ENCODE measurements around the gene MUC22.
"Not testable (repeated sequence)": the region's sequence is repeated elsewhere in the genome, so short reads cannot be mapped to it uniquely, and the experiment has no call there.

Gene MUC22

DNA sequence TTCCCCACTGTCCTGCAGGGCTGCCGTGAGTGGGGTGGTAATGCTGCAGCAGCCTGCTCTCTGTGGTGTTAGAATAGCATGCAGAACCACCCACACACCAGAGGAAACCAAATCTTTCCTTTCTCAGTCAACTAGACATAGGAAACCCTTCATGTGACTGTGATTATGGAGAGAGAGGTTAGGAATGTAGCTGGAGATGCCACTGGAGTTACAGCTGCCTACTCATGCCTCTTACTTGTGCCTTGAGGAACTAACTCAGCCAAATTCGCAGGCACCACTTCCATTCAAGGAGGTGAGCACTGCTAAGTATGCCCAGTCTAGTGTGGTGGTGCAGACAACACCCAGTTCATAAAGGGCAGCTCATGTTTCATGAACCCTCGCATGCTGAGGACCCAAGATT, 27.4 kb downstream of the MUC22 start:
- DNase-seq (ENCODE audit: low read depth in 2 of 2): no peak

DNA sequence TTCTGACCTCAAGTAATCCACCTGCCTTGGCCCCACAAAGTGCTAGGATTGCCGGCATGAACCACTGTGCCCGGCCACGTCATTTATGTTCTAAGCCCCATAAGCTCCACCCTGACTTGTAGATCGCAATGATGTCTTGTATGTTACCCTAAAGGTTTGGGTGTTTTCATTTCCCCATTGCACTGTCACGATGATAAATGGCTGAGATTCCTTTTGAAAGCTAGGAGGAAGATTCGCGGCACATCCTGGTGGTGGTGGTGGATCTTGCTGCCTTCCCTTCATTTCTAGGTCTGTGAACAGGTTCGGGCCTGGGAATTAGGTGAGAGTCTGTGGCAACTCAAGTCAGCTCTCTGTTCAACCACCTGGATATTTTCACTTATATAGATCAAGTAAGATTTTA, 28.3 kb downstream of the MUC22 start:
- no peak for DNase-seq (ENCODE audit: low read depth in 2 of 2)

DNA sequence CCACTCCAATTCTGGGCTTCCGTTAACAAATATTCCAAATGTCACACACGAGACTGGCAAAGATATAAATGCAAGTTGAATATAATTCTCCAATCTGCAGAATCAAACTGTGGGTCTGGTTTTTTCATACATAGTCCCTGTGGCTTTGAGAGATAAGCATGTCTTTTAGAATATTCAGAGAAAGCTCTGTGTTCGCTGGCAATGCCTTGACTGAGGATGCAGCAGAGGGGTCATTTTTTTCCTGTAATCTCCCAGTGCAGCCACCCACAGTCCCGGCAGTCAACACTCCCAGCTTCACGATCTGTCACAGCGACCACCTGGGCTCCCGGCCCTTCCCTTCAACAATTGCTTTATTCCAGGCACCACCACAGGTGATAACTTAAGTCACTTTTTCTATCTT, 30.5 kb downstream of the MUC22 start:
- no peak for DNase-seq (ENCODE audit: low read depth in 2 of 2)

DNA sequence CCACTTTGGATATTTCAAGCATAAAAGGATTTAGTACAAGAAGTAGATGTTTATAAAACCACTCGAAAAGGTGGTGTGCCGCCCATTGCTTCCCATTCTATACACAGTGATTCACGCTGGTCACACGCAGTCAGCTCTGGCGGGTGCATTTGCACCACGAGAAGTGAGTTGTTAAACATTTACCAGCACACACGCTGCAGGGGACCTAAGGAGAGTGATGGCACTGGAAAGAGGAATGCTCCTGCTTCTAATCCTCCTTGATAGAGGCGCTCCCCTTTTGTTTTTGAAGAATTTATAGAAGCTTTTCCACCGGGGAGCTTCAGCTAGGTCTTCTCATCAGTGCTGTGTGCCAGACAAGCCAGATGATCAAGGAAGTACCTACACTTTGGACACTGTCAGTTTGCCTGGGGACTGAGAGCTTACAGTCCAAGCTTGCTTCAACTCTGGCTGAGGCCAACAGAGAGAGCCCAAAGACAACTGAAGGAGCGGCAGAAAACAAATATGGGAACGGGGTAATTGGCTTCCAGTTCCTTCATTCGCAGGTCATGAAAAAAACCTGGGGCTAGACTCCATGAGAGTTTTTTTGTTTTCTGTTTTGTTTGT, 31.2 kb downstream of the MUC22 start:
- no peak for DNase-seq (ENCODE audit: low read depth in 2 of 2)

DNA sequence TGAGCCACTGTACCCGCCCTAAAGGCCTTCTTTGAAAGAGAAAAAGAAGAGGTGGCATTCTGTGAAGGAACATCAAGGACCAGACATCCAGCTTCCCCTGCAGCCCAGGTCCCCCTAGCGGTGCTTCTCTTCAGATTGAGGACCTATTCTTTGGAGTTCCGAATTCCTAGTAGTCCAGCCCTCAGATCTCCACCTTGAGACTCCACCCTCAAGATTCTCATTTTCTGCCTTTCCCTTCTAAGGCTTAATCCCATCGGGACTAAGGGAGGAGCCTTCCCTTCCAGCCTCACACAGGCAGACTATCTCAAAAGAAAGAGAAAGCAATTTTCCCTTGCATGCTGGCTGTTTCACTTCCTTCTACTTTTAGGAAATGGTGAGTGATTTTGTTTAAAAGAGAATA, 32.5 kb downstream of the MUC22 start:
- peak in 1 of 2 experiments; percentile 52 for DNase-seq (ENCODE audit: low read depth in 2 of 2)

GRCh38 chr6:31048099-31048498, 37.8 kb downstream of the MUC22 start:
- DNase-seq (ENCODE audit: low read depth in 2 of 2): no peak

DNA sequence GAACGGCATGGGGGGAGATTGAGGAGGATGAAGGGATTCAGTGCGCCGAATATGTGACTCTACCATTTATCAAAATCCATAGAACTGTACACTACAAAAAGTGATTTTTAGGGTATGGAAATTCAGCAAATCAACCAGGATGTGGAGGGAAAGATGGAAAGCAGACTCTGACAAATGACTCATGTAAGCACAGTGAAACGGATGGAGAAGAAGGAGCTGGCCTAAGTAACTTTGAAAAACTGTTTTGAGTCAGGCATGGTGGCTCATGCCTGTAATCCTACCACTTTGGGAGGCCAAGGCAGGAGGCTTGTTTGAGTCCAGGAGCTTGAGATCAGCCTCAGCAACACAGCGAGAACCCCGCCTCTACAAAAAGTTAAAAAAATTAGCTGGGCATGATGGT, 39.2 kb downstream of the MUC22 start:
- no peak for DNase-seq (ENCODE audit: low read depth in 2 of 2)

DNA sequence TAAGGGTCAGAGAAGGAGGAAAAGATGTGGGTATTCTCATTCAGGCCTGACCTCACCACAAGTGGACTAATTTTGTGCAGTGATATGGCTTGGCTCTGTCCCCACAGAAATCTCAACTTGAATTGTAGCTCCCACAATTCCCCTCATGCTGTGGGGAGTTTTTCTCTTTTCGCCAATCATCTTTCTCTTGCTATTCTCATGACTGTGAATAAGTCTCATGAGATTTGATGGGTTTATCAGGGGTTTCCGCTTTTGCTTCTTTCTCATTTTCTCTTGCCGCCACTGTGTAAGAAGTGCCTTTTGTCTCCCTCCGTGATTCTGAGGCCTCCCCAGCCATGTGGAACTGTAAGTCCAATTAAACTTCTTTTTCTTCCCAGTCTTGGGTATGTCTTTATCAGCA, 42.9 kb downstream of the MUC22 start:
- DNase-seq (ENCODE audit: low read depth in 2 of 2): not testable (repeated sequence)

GRCh38 chr6:31053873-31054272, 43.6 kb downstream of the MUC22 start:
- DNase-seq (ENCODE audit: low read depth in 2 of 2): no peak

GRCh38 chr6:31055441-31055840, 45.2 kb downstream of the MUC22 start:
- no peak for DNase-seq (ENCODE audit: low read depth in 2 of 2)

GRCh38 chr6:31057426-31058003, 47.2 kb downstream of the MUC22 start:
- no peak for DNase-seq (ENCODE audit: low read depth in 2 of 2)

- peak; percentile 82 to 86 for DNase-seq (ENCODE audit: low read depth in 2 of 2)
Observed at GRCh38 chr6:31058128-31058894, 48.0 kb downstream of the MUC22 start.

DNA sequence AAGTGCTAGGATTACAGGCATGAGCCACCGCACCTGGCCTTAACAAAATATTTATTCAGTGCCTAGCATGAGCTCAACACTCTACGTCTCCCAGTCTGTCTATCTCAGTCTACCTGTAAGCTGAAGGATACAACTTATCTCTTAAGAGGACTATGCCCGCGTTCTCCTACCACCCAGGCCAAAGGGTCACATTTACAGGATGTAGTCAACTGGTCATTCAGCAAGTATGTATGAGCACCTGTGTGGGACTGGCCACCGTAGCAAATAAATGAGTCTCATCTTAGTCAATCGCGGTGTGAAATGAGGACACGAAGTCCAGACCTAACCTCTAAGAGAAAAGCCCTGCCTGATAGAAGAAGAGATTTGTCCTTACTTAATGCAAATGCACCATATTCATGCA, 49.9 kb downstream of the MUC22 start:
- no peak for DNase-seq (ENCODE audit: low read depth in 2 of 2)

DNA sequence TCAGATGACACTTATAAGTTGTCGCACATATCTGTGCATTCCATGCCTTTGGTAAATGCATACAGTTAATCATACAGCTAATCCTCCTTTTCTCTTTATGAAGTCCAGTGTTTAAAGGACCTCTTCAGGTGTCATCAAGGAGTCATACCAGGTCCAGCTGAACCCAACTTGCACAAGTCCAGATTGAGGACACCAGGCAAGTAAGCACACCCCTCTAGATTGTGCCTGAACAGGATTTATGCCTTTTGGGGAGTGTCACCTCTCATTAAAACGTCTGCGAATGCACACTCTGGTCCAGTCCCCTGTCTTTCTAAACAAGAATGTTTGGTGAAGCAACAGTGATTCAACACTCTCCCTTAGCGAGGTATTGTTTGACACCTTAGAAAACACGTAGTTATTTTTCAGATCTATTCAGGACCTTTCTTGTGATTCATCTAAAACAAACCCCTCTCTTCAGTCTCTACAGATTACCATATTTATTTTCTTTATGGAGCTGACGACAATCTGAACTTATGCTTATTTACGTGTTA, 53.7 kb downstream of the MUC22 start:
- DNase-seq (ENCODE audit: low read depth in 2 of 2): no peak

- no peak for DNase-seq (ENCODE audit: low read depth in 2 of 2)
Observed at GRCh38 chr6:31065556-31065955, 55.3 kb downstream of the MUC22 start.

DNA sequence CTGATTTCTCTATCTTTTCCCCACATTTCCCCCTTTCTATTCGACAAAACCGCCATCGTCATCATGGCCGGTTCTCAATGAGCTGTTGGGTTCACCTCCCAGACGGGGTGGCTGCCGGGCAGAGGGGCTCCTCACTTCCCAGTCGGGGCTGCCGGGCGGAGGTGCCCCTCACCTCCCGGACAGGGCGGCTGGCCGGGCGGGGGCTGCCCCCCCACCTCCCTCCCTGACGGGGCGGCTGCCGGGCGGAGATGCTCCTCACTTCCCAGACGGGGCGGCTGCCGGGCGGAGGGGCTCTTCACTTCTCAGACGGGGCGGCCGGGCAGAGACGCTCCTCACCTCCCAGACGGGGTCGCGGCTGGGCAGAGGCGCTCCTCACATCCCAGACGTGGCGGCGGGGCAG, 56.8 kb downstream of the MUC22 start:
- DNase-seq (ENCODE audit: low read depth in 2 of 2): not testable (repeated sequence)

DNA sequence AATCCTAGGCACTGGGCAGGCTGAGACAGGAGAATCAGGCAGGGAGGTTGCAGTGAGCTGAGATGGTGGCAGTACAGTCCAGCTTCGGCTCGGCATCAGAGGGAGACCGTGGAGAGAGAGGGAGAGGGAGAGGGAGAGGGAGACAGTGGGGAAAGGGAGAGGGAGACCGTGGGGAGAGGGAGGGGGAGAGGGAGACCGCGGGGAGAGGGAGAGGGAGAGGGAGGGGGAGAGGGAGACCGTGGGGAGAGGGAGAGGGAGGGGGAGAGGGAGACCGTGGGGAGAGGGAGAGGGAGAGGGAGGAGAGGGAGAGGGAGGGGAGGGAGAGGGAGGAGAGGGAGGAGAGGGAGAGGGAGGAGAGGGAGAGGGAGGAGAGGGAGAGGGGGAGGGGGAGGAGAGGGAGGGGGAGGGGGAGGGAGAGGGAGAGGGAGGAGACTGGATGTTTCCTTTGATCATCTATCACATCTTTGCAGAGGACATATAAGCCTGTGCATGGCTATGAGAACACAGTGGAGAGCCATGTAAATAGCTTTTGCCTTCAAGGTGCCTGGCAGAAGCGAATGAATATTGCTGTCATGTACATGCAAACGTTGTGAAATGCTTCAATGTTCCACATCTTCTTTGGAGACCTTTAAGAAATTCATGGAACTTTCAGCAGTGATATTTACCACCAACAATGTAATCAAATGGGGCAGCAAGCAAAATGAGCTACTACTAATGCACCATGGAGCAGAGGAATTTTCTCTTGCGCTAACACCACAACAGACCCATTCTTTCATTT, 57.8 kb downstream of the MUC22 start:
- not testable (repeated sequence) for DNase-seq (ENCODE audit: low read depth in 2 of 2)

DNA sequence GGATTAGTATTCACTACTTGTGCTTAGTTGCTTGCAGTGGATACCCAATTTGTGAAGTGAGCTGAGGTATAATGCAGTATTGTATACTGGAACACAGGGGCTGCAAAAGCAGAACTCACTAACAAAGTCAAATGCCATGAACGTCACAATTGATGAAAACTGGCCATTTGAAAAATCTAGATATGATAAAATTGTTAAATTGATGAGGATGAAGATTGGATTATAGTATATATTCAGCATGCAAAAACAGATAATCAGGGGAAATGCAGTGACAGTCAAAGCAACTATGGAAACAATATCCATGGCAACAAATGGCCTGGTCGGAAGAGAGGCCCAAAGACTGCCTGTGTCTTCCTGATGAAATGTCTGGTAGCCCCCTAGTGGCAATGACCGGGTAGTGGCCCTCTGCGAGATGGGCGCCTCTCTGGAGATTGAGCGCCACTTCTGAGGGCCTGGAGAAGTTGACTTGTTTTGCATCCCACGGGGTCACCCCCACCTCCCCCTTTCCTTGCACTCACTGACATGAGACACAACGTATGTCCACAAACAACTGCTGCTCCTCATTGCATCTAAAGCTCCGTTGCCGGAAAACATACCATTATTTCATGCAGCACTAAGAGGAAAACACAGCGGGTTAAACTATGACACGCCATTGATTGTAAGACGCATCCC, 58.5 kb downstream of the MUC22 start:
- peak in 1 of 2 experiments; percentile 42 for DNase-seq (ENCODE audit: low read depth in 2 of 2)

GRCh38 chr6:31070711-31071197, 60.5 kb downstream of the MUC22 start:
- DNase-seq (ENCODE audit: low read depth in 2 of 2): peak in 1 of 2 experiments; percentile 47

GRCh38 chr6:31074401-31074800, 64.1 kb downstream of the MUC22 start:
- no peak for DNase-seq (ENCODE audit: low read depth in 2 of 2)

GRCh38 chr6:31075528-31075927, 65.3 kb downstream of the MUC22 start:
- DNase-seq (ENCODE audit: low read depth in 2 of 2): no peak
